VCaP (cell line): ENCODE data around the gene LRRC27.
"Not testable (repeated sequence)": the region's sequence is repeated elsewhere in the genome, so short reads cannot be mapped to it uniquely, and the experiment has no call there.

Experiments used
- H3K27ac ChIP-seq: fragments of 450-650 bp; 2 replicates; pipeline ENCODE4 v1.5.1; 2017
- TF ChIP-seq, protein P1 (sequence below): fragments of 450-650 bp; conservative IDR thresholded peaks from 2 replicates; pipeline ENCODE4 v1.5.1; 2017; ENCODE audit warnings: mild to moderate bottlenecking, moderate library complexity

Gene LRRC27

DNA sequence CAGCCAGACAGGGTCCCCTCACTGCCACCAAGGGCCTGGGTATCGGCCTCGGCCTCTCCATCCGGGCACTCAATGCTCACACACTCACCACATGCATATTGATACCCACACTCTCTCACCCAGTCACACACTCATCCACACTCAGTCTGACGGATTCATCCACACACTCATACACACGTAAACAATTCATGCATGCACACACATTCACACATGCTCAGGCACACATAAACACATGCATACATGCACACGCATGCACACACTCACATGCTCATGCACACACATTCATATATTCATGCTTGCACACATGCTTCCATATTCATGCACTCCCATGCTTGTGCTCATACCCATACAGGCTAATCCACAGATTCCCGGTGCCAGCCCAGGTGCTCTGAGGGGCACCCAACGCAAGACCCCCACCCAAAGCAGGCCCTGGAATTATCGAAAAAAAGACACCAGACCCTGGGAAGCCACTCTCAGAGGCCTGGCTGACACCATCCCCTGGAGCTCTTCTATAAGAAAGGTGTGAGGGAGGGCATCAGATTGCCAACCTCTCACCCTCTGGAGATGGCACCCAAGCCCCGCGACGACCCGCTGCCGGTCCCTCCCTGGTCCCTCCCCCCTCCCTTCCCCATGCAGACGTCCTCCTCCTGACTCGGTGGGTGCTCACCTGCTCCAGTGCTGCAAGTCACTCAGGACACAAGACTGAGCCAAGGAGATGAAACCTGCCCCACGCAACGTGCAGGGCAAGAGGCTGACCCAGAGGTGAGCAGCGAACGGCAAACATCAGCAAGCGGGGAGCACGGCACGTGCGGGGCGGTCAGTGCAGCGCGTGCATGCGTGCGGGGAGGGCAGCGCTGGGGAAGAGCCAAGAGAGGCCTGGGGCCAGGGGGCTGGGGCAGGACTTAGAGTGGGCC lies 39.4 kb upstream of the LRRC27 start:
- TF ChIP-seq, protein P1, sequence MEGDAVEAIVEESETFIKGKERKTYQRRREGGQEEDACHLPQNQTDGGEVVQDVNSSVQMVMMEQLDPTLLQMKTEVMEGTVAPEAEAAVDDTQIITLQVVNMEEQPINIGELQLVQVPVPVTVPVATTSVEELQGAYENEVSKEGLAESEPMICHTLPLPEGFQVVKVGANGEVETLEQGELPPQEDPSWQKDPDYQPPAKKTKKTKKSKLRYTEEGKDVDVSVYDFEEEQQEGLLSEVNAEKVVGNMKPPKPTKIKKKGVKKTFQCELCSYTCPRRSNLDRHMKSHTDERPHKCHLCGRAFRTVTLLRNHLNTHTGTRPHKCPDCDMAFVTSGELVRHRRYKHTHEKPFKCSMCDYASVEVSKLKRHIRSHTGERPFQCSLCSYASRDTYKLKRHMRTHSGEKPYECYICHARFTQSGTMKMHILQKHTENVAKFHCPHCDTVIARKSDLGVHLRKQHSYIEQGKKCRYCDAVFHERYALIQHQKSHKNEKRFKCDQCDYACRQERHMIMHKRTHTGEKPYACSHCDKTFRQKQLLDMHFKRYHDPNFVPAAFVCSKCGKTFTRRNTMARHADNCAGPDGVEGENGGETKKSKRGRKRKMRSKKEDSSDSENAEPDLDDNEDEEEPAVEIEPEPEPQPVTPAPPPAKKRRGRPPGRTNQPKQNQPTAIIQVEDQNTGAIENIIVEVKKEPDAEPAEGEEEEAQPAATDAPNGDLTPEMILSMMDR, result no peak

DNA sequence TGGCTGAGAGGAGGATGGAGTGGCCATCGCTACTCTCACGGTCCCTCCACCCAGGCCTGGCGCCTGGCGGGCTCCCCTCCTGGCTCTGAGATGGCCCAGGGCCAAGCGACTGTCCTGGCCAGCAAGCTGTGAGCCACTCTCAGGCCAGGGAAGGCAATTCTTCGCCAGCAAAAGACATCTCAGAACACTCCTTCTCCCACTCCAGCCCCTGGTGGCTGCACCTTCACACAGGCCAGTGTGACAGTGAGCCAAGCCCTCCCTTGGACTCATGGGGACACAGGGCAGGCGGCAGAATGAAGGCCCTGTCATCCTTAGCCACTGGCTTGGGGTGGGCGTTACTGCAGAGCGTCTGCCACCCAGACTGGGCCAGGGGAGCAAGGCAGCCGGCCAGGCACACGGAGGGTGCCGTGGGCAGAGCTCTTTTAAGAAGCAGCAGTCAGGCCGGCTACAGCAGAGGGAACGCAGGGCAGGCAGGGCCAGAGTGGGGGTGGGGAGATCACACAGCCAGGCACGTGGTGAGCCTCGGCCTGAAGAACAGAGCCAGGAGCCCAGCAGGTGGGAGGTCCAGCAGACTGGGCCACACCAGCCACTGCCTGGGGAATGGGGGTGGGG lies 38.7 kb upstream of the LRRC27 start:
- H3K27ac ChIP-seq, result no peak overlapping the region
- TF ChIP-seq, protein P1, result no peak

More for the DNA sequence above, 39.4 kb upstream of the LRRC27 start:
- H3K27ac ChIP-seq, result no peak overlapping the region

DNA sequence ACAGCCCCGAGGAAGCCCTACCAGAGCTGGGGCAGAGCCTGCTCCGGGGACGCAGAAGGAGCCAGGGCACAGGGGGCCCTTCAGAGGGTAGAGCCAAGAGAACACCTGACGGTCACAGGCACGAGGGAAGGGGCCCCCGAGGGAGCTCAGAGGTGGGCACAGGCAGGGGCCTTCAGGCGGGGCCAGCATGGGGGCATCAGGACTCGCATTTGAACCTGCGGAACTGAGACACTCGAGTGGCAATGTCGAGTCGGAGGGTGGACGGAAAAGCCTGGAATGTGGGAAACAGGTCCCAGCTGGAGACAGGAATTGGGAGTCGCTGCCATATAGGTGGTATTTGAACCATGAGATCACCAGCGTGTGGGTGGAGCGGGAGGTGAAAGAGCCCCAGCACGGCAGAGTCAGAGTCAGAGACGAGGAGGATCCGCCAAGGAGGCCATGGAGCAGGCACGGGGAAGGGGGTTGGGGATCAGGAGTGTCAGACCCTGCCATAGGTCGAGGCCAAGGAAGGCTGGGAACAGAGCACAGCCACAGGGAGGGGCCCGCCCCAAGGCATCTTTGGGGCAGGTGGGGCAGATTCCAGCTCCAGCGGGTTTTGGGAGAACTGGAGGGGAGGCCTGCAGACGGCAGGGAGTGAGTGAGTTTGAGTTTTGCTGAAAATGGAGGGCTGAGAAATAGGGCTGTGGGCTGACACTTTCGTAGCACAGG lies 38.0 kb upstream of the LRRC27 start:
- H3K27ac ChIP-seq, result no peak overlapping the region
- TF ChIP-seq, protein P1, result no peak

DNA sequence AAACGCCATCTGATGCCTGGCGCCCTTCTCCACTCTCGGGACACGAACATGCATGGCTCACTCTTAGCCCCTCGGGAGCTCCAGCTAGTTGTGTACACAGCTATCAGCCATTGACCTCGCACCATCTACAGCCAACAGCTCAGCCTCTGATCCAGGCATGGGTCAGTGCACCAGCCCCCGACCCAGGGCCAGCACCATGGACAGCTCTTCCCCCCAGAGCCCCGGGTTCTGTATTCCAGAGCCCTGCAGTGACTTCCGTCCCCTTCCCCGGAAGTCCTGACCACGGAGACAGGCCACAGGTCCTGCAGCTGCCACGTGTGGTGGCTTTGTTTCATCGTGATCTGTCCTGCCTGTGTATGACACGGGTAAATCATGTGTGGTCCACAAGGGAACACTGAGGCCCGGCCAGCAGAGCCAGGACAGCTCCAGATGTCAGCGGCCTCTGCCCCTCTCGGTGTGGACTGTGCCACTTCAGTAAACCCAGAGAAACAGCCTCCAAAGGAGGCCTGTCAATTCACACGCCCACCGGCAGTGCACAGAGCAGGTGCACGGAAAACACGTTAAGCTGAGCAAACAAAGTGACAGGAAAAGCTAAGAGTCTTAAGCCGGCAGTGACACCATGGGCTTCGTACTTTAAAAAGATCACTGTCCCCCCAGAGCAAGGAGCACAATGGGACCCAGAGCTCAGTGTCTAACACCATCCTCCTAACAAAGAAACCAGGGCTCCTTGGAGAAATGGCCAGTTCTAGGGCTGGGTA lies 37.3 kb upstream of the LRRC27 start:
- TF ChIP-seq, protein P1, result no peak
- H3K27ac ChIP-seq, result no peak overlapping the region

DNA sequence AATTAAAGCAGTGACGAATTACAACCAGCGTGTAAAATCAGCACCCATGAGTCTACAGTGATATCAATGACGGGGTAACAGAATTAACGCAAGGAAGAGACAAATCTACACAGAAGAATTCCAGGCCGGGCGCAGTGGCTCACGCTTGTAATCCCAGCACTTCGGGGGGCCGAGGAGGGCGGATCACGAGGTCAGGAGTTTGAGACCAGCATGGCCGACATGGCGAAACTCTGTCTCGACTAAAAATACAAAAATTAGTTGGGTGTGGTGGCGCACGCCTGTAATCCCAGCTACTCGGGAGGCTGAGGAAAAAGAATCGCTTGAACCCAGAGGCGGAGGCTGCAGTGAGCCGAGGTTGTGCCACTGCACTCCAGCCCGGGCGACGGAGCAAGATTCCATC lies 36.5 kb upstream of the LRRC27 start:
- not testable (repeated sequence) for H3K27ac ChIP-seq

DNA sequence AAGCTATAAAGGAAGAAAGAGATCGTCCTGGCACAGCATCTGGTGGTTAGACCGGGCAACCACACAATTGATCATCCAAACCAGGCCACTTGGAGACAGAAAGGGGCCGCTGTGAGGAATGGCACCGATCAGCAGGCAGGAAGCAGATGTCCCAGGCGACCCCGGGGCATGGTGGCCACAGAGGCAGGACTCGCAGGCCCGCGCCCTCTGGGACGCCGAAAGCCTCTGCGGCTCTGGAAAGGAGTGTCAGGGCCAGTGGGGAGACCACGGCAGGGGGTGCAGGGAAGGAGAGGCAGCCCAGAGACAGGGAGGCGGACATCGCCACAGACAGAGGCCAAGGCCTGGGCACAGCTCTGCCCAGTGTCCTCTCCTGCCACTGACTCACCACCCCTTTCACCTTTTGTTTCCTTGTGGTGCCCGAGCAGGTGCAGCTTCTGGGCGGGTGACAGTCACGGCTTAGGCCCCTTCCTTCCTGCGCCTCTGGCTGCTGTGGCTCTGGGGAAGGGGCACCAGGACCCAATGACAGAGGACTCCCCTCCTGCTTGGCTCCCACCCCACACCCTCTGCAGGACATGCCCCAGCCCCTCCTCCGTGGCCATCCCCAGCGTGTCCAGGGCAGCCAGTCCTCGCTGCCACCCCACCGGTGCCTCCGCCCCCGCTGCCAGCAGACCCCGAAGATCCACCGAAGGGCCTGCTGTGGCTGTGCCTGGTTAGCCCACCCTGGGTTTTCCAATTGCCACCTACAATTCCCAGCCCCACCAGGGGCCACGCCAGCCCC lies 35.1 kb upstream of the LRRC27 start:
- TF ChIP-seq, protein P1, result no peak

DNA sequence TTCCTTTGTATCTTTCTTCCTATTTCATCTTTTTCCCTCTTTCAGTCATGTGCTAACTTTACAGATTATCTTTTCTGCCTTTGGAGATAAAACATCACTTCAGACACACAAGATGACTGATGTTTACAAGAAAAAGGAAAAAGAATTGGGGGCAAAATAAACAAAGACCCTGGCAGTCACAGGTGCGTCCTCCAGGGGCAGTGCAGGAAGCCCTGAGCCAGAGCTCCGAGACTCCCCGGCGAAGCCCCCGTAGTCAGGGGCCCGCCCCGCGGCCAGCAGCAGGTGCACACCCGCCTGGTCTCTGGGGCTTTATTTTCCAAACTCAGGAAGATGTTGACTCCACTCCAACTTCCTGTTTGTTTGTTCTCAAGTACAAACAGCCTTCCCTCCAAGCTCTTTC lies 34.5 kb upstream of the LRRC27 start:
- TF ChIP-seq, protein P1, result no peak
- H3K27ac ChIP-seq, result no peak overlapping the region

More for the DNA sequence above, 35.1 kb upstream of the LRRC27 start:
- no peak overlapping the region for H3K27ac ChIP-seq
